IPS DF 19.7 (cell line): ENCODE results near the gene LRMDA.

Experiments
- DNase-seq: peaks from one replicate; pipeline ENCODE4 v3.0.0-alpha.2; 2013; ENCODE audit warnings: low read depth, low spot score

LRMDA gene

DNA sequence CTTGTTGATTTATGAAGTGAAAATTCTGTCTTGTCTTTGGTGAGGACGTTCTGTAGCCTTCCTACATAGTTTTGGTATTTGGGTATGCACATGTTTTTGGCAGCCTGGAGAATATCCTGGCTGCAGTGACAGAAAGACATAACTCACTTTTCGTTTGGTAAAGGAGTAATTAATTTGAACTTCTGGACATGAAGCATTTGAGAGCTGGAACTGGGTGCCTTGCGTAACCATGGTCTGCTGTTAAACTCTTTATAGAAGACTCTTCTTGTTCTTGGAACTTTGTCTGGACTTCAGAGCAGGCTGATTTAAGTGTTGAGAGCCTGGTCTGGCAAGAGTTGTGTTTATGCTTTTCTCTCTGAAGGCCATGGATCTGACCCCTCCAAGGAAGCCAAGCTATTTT lies 231.3 kb downstream of the LRMDA start:
- DNase-seq = no peak

DNA sequence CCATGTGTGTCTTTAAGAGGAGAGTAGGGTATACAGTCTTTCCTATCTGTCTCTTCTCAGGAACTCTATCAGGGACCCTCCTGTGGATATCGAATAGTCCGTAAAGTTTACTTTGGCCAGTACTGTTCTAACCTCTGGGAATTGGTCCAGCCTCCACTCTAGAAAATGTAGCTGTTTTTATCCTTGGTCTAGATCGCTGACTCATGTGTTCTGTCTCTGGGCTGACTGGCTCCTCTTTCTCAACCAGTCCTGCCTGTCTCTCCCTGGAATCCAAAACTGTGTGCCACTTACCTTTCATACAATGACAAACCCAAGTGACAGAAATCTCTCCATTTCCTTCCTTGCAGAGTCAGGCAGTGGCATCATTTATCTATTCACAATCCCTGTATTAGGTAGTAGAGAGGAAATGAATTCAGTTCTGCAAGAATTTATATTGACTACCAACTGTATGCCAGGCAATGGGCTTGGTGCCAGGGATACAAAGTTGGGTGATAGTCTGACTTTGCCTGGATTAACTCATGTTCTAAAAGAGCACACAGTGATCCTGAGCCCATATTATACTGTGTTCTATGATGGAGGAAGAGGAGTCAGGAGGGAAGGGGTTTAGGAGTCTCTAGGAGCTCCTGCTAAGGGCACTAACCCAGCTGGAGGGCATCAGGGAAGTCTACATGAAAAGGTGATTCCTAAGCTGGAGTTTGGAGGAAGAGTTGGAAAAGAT lies 232.7 kb downstream of the LRMDA start:
- no peak for DNase-seq

DNA sequence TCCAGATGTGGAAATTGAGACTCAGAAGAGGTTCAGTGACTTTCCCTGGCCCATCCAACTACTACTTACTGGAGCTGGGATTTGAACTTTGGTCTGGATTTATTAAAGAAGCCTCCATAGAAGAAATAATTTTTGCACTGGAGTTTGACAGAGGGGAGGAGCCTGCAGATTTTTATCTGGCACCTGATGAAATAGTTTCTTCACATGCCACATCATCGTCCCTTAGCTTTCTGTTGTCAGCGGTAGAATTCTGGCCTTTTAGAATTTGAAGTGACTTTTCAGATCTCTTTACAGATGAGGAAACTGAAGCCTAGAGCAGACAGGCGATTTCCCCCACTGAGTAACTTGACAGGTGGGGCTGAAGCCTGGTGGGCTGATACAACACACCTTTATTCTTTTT lies 233.5 kb downstream of the LRMDA start:
- DNase-seq = no peak

DNA sequence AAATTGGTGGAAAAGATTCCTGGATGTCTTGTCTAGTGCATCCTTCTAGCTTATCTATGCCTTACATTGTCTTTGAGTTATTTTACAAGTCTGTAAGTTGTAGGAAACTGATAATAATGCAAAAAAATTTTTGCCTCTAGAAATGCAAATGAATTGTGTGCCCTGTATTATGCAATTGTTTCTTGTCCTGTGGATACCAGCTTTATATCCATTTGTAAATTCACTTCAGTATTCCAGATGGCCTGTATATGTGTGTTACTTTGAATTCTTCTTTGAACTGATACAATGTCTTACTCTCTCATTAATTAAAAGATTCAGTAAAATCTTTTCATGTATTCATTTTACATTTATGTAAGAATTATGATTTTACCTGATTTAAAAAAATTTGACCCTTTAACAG lies 234.3 kb downstream of the LRMDA start:
- DNase-seq = no peak

DNA sequence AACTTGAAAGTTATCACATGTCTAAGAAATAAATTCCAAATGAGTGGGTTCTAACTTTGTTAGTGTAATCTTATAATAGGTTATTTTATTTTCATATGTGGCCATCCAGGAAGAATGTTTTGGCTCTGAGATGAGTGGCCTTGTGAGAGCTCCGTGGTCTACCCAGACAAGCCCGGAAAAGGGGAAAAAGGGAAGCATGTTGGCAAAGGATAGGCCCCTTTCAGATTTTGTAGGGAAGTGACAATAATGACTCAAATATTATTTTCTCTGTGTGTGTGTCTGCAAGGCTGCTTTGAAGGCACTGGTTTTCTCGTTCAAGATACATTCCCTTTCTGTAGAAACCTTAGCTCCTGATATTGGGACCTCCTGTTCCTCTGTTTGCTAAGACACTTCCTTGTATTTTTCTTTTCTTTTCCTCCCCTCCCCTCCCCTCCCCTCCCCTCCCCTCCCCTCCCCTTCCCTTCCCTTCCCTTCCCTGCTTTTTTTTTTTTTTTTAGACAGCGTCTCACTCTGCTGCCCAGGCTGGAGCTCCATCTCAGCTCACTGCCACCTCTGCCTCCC lies 240.8 kb downstream of the LRMDA start:
- no peak for DNase-seq

DNA sequence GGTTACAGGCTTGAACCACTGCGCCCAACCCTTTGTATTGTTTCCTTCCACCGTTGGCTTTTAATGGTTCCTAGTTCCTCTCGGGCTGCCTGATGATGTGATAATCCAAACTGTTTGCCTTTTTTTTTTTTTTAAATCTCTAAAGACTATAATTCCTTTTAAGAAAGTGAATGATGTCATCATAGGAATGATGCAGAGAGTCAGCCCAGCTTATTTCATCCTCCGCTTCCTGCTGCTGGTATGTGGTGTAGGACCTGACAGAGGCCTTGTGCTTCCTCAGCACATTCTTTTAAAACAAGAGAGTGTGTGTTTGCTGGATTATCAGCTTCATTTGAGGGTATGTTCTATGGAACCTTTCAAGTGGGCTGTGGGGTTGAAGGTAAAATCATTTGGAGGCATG lies 241.4 kb downstream of the LRMDA start:
- no peak for DNase-seq

DNA sequence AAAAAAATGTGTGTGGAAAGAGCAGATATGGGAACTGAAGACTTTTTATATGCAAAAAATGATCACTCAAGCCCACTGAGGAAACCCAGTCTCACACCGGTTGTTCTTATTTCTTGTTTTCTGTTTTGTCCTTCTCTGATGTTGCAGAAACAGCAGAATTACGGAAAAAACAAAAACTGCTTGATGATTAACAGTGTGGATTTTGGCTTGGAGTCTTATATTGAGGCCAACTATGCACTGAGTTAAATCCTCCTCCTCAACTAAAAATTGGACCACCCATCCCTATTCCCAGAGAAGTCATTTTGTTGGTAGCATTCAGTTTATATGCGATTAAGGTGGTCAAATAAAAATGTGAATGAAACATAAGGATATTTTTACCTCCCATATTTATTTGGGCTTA lies 246.1 kb downstream of the LRMDA start:
- no peak for DNase-seq

DNA sequence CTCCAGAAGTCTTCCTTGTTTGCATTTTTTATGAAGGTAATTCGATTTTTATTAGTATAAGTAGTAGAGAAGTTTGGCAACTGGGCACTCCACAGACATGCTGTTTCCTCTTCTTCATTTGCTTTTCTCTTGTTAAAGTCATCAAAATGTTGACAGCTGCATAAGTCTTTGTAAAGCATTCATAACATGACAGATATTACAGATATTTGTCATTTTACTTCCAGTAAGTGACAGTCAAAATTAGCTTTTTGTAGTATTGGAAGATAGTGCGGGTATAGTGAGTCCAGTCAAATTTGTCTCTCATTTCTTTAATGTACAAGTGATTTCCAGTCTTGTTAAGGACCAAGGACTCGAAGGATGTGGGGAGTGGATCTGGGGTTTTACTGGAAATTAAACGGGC lies 247.1 kb downstream of the LRMDA start:
- DNase-seq = no peak

DNA sequence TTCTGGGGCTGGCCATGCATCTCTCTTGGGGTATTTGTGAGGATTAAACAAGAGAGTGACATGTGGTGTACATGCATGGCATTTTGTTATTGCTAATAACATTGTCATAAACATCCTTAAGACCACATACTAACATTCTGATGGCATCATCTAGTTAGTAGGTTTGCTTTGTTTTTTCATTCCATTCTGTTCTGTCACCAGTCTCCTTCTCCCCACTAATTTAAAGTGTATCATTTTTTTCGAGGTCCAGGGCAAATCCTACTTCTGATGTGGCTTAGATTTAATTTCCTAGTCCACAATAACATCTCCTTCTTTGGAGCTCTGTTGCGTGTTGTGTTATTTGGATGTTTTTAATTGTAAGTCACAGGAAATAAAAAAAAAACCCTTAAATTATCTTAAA lies 248.1 kb downstream of the LRMDA start:
- DNase-seq = no peak

DNA sequence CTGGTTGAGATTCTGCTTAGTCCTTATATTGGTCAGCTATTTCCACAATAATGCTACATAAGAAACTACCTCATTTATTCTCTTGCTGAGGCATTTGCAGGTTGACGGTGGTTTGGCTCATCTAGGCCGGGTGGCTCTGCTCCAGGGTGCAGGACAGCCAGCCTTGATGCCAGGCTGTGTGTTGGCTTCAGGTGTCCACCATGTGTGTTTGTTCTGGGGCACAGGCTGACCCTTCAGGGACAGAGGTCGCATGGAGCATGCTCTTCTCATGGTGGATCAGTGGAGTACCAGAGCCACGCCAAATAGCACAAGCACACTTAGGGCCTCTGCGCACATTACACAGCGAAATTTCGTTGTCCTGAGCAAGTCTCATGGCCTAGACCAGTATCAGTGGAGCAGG lies 249.9 kb downstream of the LRMDA start:
- DNase-seq = no peak

DNA sequence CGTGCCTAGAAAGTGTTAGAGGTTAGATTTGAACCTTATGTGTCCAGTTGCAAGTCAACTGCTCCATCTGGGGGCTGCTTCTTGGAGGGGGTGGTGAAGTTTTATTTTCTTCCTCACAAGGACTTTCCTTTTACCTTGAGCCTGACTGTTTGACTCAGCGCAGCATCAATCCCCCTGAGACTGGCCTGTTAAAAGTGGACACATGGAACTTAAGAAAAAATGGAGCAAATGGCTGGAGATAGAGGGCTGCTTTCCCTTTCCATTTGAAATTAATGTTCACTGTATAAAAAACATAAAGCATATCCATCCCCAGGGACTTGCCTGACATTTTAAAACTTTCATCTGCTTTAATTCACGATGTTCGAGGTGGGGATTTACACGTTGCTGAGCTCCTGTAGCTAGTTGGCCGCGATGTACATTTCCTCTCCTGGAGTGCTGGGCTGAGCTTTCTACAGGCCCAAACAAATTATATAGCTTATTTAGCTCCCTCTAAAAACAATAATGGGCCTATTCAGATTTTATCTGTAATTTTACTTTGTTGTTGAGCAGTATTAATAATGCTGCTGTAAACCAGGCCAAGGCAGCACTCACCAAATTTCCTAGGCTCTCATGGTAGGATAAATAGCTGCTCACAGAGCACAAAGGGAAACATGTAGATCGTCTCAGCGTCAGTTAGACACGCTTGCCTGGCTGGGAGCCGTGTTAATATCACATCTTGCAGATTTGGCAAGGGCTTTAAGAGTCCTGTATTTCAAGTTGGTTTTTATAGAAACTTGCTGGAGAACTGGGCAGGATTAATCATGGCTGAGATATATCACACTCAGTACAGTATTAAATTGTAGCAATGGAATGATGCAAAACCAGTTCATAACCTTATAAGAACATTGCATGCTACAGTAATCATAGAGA lies 251.5 kb downstream of the LRMDA start:
- DNase-seq = no peak

DNA sequence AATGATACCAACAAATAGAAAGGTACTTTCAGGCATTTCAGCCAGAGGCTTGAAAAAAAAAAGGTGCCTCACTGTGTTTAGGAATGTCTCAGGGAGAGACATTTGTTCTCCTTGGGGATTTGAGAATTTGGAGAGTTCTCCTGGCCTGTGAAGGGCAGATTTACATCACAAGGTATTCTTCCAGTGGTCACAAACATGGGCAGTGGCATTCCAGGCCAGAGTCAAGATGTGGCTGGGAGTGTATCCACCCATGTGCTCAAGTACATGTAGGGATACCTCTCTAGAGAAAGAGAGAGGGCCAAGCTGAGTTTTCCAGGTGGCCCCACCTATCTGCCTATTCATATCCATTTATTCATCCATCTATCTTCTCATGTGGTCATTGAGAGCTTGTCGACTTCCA lies 253.8 kb downstream of the LRMDA start:
- DNase-seq = no peak

DNA sequence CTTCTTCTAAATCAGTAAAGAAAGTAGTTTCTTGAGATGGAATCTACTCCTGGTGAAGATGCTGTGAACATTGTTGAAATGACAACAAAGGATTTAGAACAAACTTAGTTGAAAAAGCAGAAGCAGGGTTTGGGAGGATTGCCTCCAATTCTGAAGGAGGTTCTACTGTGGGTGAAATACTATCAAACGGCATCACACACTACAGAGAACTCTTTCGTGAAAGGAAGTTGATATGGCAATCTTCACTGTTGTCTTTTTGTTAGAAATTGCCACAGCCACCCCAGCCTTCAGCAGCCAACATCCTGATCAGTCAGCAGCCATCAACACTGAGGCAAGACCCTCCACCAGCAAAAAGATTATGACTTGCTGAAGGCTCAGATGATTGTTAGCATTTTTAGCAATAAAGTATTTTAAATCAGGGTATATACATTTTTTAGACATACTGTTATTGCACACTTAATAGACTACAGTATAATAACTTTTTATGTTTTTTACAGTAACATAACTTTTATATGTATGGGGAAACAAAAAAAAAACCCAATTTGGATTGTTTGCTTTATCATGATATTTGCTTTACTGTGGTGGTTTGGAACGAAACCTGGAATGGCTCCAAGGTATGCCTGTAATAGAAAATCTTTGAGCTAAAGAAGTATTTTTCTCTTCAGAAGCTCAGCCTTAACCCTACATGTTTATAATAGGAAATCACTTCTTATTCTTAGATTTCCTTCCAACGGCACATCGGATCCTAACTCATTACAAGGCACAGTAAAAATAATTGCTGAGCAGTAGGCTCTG lies 257.3 kb downstream of the LRMDA start:
- no peak for DNase-seq

DNA sequence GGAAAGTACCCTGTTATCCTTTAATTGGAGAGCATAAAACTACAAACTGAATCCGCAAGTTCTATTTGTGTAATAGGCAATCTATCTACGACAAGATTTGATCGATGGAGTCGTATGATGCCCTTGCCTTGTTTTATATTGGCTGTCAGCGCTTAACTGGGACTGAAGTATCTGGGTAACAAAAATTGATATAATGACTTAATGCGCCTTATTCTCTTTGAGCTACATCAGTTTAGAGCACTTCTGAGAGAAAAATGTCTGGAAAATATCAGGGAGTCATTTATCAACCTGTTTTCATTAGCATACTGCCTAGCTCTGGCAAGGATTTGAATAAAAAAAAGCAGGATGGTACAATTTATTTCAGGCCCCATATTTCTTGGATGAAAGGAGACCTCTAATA lies 262.1 kb downstream of the LRMDA start:
- DNase-seq = no peak

DNA sequence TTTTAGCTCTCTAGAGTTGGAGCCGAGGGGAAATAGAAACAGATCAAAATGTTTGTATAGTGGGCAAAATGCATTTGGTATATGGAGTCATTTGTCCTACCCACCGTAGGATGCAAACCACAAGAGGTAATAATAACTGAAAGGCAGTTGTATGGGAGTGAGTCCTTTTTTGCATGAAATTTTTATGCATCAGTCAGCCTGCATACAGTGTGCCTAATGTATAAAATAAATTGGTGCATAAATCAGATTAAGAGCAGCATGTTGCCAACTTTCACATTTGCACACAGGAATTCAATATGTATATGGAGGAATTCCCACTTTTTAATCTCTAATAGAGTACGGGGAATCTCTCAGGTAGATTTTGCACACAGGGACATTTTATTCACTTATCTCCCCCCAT lies 262.8 kb downstream of the LRMDA start:
- DNase-seq = no peak

DNA sequence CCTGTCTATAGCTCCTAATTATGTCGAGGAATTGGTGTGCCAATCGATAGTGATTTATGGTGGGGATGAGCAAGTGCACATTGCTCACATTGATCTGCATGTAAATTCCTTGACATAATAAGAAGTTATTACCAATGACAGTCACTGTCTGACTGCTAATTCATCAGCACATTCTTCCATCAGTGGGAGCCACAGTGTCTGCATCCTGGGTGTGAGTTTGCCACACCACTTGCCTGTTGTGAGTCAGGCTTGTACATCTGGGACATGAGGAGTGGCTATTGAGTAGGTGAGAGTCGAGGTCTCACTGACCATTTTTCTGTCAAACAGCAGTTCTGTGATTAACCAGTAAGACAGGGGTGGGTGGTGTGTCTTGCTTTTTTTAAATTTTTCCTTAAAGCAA lies 263.4 kb downstream of the LRMDA start:
- DNase-seq = no peak

DNA sequence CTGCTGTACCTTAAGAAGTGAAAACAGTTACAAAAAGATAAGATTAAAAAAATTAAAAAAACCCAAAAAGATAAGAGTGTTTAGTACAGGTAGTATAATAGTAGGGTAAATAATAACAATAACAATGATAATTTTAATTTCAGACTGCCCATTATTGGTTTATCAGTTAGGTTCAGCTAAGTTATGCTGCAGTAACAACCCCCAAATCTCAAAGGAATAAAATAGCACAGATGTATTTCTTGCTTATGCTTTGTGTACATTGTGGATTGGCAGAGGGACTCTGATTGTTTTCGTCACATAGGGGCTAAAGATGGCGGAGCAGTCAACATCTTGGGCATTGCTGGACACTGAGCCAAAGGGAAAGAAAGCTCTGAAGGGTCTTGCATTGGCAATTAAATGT lies 264.6 kb downstream of the LRMDA start:
- DNase-seq = no peak

DNA sequence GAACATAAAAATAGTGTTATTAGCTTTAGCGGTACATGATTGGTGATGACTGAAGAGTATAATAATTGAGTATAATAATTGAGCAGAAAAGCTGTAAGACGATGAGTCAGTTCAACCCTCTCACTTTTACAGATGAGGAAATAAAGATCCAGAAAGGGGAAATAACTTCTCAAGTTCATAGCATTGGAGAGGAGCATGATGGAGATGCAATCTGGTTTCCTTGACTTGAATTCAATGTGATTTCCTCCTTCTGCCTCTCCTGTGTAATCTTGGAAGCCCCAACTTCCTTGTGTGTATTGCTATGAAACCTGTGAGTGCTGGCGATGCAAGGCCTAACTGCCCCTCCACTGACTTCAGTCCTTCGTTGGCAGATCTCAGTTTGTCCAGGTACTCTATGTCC lies 265.1 kb downstream of the LRMDA start:
- DNase-seq = no peak

DNA sequence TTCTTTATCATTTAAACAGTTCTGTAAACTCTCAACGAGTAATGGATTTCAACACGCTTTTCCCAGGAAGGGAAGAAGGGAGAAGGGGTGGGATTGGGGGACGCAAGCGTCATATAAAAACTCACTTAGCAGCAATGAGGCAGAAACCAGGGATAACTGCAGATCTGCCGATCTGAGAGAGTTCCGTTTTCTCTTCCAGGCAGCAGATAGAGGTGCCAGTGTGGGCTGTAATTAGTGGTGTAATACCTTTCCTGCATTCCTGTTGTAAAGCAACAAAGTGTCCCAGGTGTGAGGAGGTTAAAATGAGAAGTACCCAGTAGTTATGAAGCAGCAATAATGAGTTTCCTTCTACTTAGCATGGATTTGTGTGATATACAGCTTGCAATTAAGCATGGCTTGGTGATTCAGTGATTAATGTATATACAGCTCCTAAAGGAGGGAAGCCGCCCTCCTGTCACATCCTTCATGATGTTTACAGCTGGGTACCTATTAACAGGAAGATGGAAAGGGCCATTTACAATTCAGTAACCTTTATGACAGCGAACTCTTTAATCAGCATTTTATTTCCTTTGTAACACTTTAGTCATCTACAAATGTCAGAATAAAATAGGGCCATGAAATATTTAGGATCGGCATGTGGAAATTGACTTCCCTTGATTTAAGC lies 271.9 kb downstream of the LRMDA start:
- DNase-seq = no peak

DNA sequence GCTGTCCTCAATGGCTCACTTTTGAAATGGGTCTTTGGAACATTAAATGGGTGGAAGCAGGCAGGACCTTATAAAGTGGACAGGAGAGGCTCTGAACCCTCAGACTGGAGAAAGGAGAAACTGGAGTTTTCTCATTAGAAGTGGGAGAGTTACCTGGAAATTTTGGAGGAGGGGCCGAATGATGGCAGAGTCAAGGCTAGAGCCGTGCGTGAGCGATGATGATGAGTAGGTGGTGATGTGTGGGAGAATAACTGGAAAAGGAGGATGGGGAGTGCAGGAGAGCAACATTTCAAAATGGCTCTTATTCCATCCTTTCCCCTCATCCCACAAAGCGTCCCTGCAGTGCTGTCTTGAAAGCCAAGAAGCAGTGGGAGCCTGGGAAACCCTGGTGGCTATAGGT lies 274.0 kb downstream of the LRMDA start:
- no peak for DNase-seq

DNA sequence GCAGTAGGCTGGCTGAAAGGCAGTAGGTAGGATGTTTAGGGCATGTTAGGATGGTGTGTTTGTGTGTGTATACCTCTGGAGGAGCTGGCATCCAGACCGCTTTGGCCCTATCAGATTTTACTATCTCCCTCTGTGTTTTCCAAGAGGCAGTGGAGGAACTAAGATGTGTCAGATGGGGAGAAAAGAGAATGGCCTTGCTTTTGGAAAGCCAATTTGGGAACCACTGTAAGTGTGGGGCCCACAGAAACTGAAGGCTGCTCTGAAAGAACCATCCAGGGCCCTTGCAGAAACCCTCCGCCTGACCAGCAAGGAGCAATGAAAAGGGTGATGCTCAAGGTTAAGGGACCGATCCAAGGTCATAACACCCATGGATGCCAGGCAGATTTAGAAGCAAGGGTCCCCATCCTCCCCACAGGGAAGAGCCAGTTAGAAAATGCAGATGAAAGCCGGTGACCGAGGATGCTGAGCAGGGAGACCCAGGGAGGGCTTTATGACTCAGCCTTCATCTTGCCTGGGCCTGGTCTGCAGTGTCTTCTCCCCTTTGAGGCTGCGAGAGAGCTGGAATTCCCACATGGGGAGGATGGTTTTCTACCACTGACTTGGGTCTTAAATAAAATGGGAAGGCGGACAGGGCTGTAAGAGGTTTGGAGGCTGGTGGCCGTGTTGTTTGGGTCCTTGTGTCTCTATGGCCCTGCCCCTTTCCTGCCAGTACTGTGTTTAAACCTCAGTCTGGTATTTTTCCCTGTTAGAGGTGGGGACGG lies 275.8 kb downstream of the LRMDA start:
- DNase-seq = no peak
